Heart left ventricle (tissue), 13 donors: ENCODE measurements around the gene IGFN1.

Source experiments
- POLR2A ChIP-seq, 2 donors: fragments of 450-650 bp; IDR thresholded peaks; one replicate each; pipeline ENCODE4 v1.6.1; 2017; ENCODE audit warnings: antibody characterized with exemption in 2 of 2, mild to moderate bottlenecking in 2 of 2, moderate library complexity in 2 of 2
- TF ChIP-seq, protein P1 (sequence below), 12 donors: fragments of 200-600 bp; sonication (generic) in 4 of 12; IDR thresholded peaks; one replicate each; pipeline versions ENCODE4 v1.5.0 to v1.8.0; 2018 to 2022; ENCODE audit warnings: antibody characterized with exemption in 12 of 12, mild to moderate bottlenecking in 5 of 12
- donor health status: ischemic (EF 13 %, LVEDD 7.1; RV severe dilation, severe dysfunction).
- donor health status: DM: no; HTN: yes; CAD: no.
- donor health status: DM: no; HTN: no; CAD: no.
- donor health status: ischemic (EF 25% LVEDD 6.9; RV normal size, moderate dysfunction).
- donor health status: ischemic (EF 25% LVEDD 5.7; RV mildly dilated, moderate dysfunction).
- donor health status: ischemic (EF 35%, LVEDD 5.7; RV mildly dilated, moderate dysfunction).
- donor health status: nonischemic (EF 11% LVEDD 7.7; RV severe dilation, severe dysfunction).
- donor health status: DM: yes; HTN: yes; CAD: no.
- donor health status: PGD.
- donor health status: ischemic (EF 29% LVEDD 5.4; RV normal size, mild dysfunction).
- donor health status: nonischemic (EF 23%, LVEDD 6.1; RV moderate dilation, normal function).

DNA sequence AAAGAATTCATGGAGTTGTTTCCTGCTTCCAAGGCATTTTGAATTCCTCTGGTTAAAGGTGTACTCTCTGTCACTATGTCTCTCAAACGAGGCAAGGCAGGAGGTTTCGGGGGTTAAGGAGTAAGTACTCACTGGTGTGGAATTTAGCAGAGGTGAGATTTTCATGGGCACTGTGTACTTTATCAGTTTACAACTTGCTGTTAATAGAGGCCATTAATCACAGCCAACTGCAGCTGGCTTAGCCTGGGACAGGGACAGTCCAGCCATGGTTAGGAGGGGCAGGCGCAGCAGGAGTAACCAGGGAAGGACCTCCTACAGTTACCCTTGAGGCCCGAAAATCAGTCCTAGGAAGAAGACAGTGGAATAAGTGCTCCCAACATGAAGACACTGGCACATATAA is 18.3 kb upstream of the IGFN1 start:
- TF ChIP-seq, protein P1, sequence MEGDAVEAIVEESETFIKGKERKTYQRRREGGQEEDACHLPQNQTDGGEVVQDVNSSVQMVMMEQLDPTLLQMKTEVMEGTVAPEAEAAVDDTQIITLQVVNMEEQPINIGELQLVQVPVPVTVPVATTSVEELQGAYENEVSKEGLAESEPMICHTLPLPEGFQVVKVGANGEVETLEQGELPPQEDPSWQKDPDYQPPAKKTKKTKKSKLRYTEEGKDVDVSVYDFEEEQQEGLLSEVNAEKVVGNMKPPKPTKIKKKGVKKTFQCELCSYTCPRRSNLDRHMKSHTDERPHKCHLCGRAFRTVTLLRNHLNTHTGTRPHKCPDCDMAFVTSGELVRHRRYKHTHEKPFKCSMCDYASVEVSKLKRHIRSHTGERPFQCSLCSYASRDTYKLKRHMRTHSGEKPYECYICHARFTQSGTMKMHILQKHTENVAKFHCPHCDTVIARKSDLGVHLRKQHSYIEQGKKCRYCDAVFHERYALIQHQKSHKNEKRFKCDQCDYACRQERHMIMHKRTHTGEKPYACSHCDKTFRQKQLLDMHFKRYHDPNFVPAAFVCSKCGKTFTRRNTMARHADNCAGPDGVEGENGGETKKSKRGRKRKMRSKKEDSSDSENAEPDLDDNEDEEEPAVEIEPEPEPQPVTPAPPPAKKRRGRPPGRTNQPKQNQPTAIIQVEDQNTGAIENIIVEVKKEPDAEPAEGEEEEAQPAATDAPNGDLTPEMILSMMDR (IDR thresholded peaks at IDR 0.05): no peak
- no peak for TF ChIP-seq POLR2A (IDR thresholded peaks at IDR 0.05)
